Tibial nerve (tissue), 4 donors: Measurements from ENCODE around the gene PHYKPL.

ENCODE experiments used
- EP300 ChIP-seq, 2 donors: sonication (generic); formaldehyde crosslinking; IDR thresholded peaks; one replicate each; pipeline ENCODE4 v1.6.1; 2017; ENCODE audit warnings: antibody characterized with exemption in 2 of 2, mild to moderate bottlenecking in 1 of 2
- POLR2A ChIP-seq, 2 donors: fragments of 450-650 bp; IDR thresholded peaks; one replicate each; pipeline ENCODE4 v1.6.1; 2017; ENCODE audit warnings: antibody characterized with exemption in 2 of 2, mild to moderate bottlenecking in 2 of 2, moderate library complexity in 2 of 2
- TF ChIP-seq, protein P1 (sequence below), 5 experiments: fragments of 200-600 bp in 3 of 5; fragments of 450-650 bp in 2 of 5; sonication (generic) in 3 of 5; IDR thresholded peaks; one replicate each; pipeline ENCODE4 v1.5.1; 2016 to 2019; ENCODE audit warnings: antibody characterized with exemption in 5 of 5, mild to moderate bottlenecking in 3 of 5, moderate library complexity in 2 of 5

DNA sequence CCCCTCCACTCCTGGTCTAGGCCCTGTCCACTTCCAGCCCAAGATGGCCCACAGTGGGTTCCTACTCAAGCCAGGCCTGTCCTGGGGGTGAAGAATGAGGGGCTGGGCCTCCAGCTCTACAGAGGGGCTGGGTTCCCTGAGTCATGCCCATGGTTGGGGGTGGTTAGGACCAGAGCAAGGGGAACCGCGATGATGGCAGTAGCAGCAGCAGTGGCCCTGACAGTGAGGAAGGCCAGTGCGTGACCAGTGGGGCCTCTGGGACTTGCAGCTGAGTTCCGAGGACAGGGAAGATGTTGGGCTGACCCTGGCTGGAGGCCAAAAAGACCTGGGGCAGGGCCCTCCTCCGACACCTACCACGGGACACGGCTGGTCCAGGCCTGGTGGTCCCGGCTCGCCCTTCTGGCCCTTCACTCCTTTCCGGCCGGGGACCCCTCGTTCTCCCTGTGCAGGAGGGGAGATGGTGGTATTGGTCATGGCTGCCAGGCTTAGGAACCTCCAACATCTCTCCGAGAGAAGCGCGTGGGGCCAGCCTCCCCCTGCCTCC, 9.2 kb upstream of the PHYKPL start:
- TF ChIP-seq, protein P1, sequence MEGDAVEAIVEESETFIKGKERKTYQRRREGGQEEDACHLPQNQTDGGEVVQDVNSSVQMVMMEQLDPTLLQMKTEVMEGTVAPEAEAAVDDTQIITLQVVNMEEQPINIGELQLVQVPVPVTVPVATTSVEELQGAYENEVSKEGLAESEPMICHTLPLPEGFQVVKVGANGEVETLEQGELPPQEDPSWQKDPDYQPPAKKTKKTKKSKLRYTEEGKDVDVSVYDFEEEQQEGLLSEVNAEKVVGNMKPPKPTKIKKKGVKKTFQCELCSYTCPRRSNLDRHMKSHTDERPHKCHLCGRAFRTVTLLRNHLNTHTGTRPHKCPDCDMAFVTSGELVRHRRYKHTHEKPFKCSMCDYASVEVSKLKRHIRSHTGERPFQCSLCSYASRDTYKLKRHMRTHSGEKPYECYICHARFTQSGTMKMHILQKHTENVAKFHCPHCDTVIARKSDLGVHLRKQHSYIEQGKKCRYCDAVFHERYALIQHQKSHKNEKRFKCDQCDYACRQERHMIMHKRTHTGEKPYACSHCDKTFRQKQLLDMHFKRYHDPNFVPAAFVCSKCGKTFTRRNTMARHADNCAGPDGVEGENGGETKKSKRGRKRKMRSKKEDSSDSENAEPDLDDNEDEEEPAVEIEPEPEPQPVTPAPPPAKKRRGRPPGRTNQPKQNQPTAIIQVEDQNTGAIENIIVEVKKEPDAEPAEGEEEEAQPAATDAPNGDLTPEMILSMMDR (IDR thresholded peaks at IDR 0.05) = no peak
- TF ChIP-seq POLR2A (IDR thresholded peaks at IDR 0.05) = no peak
- TF ChIP-seq EP300 (IDR thresholded peaks at IDR 0.05) = no peak
